ENCODE data around the gene SPRR5.

The SPRR5 gene, protein sequence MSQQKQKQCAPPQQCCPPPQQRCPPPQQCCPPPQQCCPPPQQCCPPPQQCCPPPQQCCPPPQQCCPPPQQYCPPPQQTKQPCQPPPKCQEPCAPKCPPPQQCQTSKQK

DNA sequence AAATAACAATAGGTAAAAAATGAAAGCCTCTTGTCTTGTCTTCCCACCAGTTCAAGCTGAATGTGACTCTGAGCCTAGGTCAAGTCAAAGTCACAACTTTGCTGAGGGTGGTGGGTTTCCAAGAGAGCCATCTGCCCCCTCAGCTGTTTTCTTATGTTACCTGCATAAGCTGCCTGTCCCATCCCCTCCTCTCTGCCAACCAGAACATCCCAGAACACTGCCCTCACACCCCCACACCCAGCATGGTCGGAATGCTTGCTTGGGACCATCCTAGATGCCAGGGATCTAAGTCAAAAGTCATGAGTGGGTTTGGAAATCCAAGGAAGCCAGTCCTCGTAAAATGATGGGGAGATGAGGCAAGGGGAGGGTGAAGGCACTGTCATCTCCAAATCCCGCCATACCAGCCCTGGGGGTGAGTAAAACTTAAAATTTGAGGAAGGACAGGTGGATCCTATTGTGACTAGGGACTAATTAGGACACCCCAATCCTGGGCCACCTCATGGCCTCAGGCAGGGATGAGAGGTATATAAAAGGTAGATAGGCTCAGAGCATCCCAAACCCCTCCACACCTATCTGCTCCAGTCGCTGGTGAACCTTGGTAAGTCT, at the start of gene SPRR5:
TSS of gene SPRR5 (plus strand) at position 556 of the 606 bp plus-strand sequence. CDS start 1,349 bp downstream, outside the sequence.
- FAIRE-seq = no peak
- no peak for DNase-seq (ENCODE audit: low spot score)

DNA sequence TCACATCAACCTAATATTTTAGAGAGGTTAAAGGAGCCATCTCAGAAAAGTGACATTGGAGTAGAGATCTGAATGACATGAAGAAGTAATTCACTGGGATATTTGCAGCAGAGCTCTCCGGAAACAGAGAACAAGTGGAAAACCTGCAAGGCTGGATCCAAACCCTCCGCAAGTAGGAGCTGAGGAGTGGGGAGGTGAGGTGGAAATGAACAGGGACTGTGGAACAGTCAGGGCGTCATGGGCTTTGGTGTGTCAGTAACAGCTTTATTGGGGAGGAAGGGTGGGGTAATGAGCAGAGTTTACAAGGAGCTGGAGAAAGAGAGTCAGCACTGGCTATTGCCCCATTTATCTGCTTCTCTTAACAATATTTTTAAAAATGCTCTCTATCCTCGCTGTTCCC, 48.0 kb upstream of the SPRR5 start:
- DNase-seq (ENCODE audit: low spot score) (no peak), FAIRE-seq (no peak)

DNA sequence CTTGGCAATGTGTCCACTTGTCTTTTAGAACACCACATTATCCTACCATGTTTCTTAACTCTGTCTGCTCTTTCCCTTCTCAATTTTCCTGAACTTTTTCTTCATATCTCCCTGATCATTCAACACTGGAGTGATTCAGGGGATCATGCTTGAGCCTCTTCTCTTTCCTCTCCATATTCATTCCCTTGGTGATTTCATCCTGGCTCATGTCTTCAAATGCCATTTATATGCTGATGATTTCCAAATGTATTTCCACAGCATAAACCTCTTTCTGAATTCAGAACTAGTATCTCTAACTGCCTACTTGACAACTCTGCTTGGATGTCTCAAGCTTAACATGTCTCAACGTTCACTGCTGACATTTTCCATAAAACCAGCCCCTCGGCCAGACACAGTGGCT, 47.1 kb upstream of the SPRR5 start:
- DNase-seq (ENCODE audit: low spot score) (no peak), FAIRE-seq (no peak)

DNA sequence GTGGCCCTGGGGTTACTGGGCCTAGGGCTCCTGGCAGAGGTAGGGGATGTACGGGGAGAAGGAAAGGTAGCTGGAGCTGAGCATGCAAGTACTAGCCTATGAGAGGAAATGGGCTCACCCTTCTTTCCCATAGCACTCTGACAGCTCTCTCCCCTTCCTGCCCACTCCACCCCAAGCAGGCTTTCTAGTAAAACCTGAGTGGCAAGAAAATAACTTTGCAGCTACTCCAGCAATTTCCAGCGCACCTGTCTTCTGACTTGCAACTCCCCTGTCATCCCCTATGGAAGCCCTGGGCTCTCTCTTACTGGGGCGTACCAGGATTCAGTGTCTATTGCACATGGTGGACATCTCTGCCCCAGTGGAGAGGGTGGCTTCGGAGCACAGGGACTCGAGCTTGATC, 45.4 kb upstream of the SPRR5 start:
- no peak for FAIRE-seq
- no peak for DNase-seq (ENCODE audit: low spot score)

DNA sequence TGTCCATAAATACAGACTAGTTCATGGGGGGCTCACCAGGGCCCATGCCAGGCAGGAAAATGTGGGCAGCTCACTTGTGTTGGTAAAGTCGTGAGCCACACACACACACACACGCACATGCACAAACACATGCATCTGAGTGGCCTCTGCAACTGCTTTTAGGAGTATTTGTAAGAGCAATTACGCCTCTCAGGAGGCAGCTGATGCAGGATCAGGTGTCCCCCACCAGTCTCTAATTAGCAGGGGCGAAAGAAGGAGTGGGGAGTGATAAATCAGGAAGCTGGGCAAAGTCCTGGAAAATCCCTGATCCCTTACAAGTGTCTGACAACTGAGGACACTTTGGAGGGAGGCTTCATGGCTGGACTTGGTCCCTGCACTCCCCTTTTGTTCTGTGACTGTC, 44.4 kb upstream of the SPRR5 start:
- FAIRE-seq = no peak
- DNase-seq (ENCODE audit: low spot score) = no peak

DNA sequence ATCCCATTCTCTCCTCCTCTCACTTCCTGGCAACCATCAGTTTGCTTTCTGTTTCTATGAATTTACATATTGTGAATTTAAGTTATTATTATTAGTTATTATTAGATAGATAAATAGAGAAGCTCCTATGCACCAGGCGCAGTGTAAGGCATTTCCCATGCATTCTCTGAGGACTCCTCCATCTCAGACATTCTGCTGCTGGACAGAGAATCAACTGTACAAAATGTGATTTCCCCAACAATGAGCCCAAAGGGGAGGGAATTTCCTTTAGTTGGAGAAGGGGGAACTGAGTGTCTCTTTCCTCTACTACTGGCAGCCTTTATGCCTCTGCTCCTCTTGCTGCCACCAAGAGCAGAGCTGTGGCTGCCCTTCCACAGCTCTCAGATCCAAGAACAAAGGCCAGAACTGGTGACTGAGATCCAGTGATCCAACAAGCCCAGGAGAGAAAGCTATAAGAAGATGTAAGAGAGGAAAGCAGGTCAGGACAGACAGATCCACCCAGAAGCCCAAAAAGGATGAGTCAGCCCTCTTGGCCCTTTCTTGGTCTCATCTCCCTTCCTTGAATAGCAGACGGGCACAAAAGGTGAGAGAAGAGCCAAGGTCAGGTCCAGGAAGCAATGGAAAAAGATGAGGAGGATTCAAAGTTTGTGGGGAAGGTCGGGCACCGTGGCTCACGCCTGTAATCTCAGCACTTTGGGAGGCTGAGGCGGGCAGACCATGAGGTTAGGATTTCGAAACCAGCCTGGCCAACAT, 42.1 kb upstream of the SPRR5 start:
- FAIRE-seq = no peak
- DNase-seq (ENCODE audit: low spot score) = no peak

DNA sequence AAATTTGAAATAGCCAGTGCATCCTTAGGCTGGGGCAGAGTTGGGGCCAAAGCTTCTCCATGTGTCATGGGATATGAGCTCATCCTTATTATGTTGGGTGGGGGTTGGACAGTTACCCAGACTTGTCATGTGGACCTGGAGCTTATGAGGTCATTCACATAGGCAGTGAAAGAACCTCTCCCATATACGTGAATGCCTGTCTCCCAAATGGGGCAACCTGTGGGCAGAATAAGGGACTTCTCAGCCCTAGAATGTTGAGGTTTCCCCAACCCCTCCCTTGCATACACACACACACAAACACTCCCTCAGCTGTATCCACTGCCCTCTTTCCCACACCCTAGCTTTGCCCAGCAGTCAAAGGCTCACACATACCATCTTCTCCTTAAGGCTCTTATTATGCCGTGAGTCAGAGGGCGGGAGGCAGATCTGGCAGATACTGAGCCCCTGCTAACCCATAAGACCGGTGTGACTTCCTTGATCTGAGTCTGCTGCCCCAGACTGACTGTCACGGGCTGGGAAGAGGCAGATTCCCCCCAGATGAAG, 40.9 kb upstream of the SPRR5 start:
- DNase-seq (ENCODE audit: low spot score) = peak; percentile 81
- FAIRE-seq = peak; percentile 81

DNA sequence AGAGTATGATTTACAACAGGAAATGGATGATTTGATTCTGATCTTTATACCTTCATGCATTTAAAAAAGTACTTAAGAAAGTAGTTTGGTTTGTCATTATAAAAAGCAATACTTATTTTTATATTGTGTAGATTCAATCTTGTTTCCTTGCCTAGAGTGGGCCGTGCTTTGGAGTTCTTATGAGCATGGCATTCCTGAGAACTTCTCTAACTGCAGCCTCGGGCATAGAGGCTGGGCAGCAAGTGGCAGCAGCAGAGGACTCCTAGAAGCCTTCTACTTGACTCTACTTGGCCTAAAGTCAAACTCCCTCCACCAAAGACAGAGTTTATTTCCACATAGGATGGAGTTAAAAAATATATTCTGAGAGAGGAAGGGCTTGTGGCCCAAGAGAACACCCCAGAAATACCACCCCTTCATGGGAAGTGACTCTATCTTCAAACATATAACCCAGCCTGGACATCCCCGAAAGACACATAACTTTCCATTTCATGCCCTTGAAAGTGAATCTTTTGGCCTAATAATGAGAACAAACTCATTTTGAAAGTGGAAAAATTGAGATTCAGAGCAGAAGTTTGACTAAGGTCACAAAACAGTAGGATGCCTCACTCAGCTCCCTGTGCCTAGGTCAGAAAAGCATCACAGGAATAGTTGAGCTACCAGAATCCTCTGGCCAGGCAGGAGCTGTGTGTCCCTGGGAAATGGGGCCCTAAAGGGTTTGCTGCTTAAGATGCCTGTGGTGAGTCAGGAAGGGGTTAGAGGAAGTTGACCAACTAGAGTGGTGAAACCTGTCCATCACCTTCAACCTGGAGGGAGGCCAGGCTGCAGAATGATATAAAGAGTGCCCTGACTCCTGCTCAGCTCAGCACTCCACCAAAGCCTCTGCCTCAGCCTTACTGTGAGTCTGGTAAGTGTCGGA, 39.1 kb upstream of the SPRR5 start, which contains the start of gene IVL:
TSS of gene IVL (plus strand) at position 861 of the 916 bp plus-strand sequence. CDS start 1,252 bp downstream, outside the sequence.
- FAIRE-seq (no peak), DNase-seq (ENCODE audit: low spot score) (no peak)

DNA sequence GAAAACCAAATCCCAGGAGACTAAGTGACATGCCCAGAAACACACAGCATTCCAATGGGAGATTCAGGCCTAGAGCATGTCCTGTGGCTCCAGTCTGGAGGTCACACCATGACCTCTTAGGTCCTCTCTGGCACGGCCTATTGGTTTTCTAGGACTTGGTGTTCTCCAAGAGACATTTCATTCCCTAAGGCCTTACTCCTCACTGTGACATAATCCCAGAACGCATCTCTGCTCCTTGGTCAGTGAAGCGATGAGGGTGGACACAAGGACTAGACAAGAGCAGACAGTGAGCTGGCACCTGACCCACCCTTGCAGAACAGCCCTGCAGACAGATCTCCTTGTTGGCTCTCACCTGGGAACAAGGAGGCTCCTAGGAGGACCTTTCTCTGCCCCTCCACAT, 37.8 kb upstream of the SPRR5 start:
- no peak for FAIRE-seq
- DNase-seq (ENCODE audit: low spot score) = no peak

DNA sequence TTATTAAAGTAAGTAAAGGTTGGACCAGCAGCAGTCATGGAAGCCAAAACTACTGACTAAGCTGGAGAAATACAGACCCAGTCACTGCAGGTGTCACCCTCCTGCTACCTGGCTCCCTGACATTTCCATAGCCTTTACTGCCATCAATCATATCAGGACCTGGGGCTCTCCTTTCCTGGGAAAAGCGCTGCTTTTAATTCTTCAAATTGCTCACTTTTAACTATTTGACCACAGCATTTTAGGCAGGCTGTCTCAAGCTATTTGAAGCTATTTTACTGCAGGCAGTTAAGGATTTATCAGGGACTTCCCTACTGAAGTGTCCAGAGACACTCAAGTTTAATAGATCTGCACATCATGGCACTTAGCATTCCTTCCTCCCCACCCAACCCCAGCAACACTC, 34.5 kb upstream of the SPRR5 start:
- DNase-seq (ENCODE audit: low spot score) (no peak), FAIRE-seq (no peak)

DNA sequence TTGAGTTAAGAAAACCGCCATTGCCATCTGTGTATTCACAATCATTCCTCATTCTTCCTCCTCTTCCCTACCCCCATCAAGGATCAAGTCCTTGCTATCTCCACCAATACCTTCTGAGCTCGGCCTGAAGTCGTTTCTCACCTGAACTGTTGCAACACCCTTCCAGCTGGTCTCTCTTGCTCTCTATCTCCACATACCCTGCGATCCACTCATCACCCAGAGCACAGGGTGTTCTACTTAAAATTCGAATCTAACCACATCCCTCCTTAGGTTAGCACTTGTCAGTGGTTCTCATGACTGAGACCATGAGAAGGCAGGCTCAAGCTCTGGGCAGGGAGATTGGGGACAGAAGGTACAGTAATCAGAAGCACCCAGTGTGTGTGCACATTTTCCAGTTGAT, 34.1 kb upstream of the SPRR5 start:
- FAIRE-seq = no peak

DNA sequence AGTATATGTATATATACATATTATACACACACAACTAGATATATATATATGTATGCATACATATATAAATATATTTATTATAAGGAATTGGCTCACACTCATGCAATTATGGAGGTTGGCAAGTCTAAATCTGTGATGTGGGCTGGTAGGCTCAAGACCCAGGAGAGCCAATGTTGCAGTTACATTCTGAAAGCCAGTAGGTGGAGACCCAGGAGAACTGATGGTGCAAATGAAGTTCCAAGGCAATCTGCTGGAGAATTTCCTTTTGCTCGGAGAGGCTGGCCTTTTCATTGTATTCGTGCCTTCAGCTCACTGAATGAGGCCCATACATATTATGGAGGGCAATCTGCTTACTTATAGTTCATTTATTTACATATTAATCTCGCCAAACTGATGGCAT, 29.2 kb upstream of the SPRR5 start:
- no peak for DNase-seq (ENCODE audit: low spot score)
- FAIRE-seq = no peak

More for the DNA sequence above, 34.1 kb upstream of the SPRR5 start:
- DNase-seq (ENCODE audit: low spot score) = no peak

DNA sequence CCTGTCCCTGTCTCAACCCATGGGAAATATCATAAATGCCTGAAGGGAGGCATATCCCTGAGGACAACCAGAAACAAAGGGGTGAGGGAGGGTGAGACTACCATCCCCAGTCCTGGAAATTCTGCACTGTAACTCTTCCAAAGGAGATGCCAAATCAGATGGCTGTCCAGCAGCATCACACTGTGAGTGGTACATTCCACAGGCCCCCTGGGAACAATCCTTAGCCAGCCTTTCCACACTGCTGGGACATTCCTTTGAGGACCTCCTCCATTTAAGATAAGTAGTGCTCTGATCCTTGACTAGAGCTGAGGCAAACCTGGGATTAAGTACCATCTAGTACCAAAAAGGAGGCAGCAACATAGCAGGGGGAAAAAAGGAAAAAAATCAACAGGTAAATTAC, 27.9 kb upstream of the SPRR5 start:
- DNase-seq (ENCODE audit: low spot score) (no peak), FAIRE-seq (no peak)

DNA sequence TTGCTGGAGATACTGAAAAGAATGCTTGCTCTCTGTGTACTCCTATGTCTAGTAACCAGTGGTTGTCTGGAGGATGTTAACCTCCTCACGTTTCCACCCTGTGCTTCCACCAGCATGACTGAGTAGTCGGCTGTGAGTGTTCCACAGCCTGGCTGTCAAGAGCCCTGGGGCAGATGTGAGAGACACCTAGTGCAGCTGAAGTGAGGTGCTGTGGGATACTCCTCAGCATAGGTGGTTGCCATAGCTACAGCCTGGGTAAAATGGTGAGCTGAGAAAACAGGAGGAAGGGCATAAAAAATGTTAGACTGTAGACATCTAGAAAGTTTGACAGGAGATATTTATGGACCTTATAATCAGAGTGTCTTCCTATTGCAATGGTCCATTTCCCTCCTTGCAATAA, 22.8 kb upstream of the SPRR5 start:
- no peak for DNase-seq (ENCODE audit: low spot score)

DNA sequence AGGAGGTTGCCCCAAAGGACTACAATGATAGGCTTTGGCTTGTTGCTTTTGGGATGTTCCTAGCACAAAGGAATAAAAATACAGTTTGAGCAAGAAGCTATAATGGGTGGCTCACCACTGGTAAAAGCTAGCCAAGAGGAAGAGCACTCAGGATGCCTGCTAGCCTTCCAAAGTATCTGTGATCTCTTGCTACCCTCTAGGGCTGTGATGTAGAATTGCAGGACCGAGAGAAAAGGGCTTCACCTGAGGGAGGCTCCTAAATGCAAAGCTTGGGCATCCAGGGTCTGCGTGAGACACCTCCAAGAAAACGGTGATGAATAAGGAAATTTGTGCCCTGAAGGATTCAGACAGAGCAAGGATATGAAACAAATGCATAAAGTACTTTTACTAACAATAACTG, 20.9 kb upstream of the SPRR5 start:
- FAIRE-seq = no peak
- DNase-seq (ENCODE audit: low spot score) = peak; percentile 53

More for the DNA sequence above, 22.8 kb upstream of the SPRR5 start:
- FAIRE-seq = peak; percentile 32

DNA sequence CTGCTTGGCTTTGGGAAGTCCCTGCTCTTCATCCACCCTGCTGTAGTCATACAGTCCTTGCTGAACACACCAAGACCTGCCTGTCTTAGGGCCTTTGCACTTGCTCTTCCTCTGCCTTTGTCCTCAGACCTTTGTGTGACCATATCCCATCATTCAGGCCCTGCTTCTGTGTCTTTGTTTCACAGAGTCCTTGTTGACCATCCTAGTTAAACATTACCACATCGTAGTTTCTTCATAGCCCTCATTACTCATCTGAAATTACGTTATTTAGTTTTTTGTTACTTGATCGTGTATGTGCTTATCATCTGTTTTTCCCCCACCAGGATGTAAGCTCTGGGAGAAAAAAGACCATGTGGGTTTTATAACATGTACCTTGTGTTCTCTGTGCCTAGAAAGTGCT, 18.3 kb upstream of the SPRR5 start:
- DNase-seq (ENCODE audit: low spot score) (no peak), FAIRE-seq (no peak)

DNA sequence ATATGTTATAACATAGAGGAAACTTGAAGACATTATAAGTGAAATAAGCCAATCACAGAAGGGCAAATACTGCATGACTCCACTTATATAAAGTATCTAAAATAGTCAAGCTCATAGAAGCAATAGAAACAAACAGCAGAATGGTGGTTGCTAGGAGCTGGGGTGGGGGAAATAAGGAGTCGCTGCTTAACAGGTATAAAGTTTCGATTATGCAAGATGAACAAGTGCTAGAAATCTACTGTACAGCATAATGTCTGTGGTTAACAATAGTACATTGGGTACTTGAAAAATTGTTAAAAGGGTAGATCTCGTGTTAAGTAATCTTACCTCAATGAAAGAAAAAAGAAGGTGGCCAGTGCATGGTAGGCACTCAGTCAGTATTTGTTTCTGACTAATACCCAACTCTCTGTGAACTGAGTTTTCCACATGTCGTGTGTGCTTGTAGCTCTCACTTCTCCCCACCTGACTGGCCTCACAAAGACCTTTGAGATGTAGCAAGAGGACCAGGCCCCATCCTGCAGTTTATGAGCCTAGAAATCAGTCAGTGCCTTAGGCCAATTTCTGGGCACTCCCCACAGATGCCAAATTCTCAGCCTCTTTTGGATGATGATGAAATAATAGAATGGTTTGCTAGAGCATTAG, 14.7 kb upstream of the SPRR5 start:
- DNase-seq (ENCODE audit: low spot score) (no peak), FAIRE-seq (no peak)

DNA sequence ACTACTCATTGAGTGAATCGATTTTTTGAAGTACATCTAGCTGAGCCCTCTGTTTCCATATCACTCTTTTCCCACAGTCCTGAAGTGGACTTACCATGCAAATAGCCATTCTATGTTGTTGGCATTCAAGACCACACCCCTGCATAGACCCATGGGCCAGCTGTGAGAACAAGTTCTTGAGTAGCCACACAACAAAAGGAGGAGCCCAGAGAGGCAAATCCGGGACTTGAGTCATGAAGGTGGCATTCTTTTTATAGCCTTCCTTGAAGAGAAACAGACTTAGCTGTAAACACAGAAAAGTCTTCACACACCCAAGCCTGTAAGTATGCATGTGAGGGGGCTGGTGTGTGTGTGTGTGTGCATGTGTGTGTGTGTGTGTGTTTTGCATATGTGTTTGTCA, 13.8 kb upstream of the SPRR5 start:
- FAIRE-seq (no peak), DNase-seq (ENCODE audit: low spot score) (no peak)

DNA sequence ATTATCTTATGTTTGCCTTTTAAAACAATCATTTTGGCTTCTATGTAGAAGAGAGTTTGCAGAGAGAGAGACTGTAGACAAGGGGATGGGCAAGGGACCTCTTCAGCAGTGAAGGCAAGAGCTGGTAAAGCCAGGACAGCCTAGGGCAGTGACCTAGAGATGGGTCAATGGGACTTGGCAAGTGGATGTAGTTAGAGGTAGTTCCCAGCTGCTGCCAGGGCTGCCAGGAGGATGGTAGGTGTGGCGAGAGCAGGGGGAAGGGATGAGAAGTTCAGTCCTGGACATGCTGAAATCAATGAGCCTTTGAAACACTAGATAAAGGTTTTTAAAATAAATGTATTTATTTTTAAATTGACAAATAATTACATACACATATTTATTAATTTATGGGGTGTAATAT, 6.4 kb upstream of the SPRR5 start:
- no peak for DNase-seq (ENCODE audit: low spot score)
- FAIRE-seq = no peak

DNA sequence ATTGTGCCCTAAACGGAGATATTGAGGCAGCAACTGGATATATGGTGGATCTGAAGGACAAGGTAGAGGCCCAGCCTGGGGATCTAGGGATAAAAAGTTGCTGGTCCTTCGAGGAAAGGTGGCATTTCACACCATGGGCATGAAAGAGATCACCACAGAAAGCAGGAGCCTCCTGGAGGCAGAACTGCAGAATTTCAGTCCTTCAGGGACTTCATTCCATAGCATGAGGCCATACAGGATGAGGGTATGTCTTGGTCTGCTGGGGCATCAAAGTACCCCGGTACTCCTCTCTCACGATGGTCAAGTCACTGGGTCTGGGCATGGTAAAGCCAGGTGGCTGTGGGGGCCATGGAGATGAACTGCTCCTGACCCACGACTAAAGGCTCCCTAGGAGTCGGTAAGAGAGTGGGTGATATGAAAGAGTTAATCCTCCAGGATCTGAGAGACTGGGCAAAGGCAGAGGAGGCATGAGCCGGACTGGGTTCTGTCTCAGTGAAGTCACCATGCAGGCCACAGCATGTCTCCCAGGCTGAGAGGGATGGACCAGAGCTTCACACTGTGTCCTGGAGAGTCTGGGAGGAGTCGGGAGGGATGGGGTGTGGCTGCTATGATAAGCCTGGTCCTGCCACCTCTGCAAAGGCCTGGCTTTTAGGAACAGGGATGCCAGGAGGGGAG, 5.8 kb upstream of the SPRR5 start:
- DNase-seq (ENCODE audit: low spot score) (no peak), FAIRE-seq (no peak)

All from urothelium cell line (cell line).